Neuronal stem cell (in vitro differentiated cells): ENCODE data around the gene P4HB.
A peak's percentile ranks its signal among the peaks of the same experiment; 100 is the strongest.

Experiments used
- DNase-seq: peaks from one replicate; pipeline ENCODE4 v3.0.0-alpha.2; 2013; ENCODE audit warnings: low spot score
- H2AFZ ChIP-seq: one replicate; pipeline ENCODE4 v1.6.1; 2013; ENCODE audit warnings: mild to moderate bottlenecking, low read length, inconsistent platforms
- H2AK5ac ChIP-seq: 2 replicates; pipeline ENCODE4 v1.6.1; 2013; ENCODE audit warnings: low read depth, mild to moderate bottlenecking, inconsistent platforms, low read length, moderate library complexity, mixed read lengths
- H2BK120ac ChIP-seq: 2 replicates; pipeline ENCODE4 v1.6.1; 2013; ENCODE audit warnings: low read depth, mild to moderate bottlenecking, inconsistent platforms, low read length, moderate library complexity, mixed read lengths
- H2BK12ac ChIP-seq: one replicate; pipeline ENCODE4 v1.6.1; 2013; ENCODE audit warnings: low read length, inconsistent platforms
- H2BK15ac ChIP-seq: 2 replicates; pipeline ENCODE4 v1.6.1; 2013; ENCODE audit warnings: mild to moderate bottlenecking, low read length, inconsistent platforms, mixed read lengths
- H2BK5ac ChIP-seq: one replicate; pipeline ENCODE4 v1.6.1; 2013; ENCODE audit warnings: inconsistent platforms, mild to moderate bottlenecking, low read length, moderate library complexity
- H3K14ac ChIP-seq: one replicate; pipeline ENCODE4 v1.6.1; 2013; ENCODE audit warnings: low read length, inconsistent platforms
- H3K18ac ChIP-seq: 2 replicates; pipeline ENCODE4 v1.6.1; 2013; ENCODE audit warnings: low read length, inconsistent platforms
- H3K23ac ChIP-seq: 2 replicates; pipeline ENCODE4 v1.6.1; 2013; ENCODE audit warnings: low read depth, mild to moderate bottlenecking, mixed read lengths, low read length, inconsistent platforms; ENCODE audit not compliant: poor library complexity
- H3K27ac ChIP-seq: replicated peaks from 3 replicates; pipeline ENCODE4 v1.5.1; 2013; ENCODE audit warnings: low read length, inconsistent platforms
- H3K27me3 ChIP-seq, 3 experiments: 2 replicates each; pipeline ENCODE4 v1.6.1; 2013; ENCODE audit warnings: low read length in 3 of 3, mild to moderate bottlenecking in 2 of 3, inconsistent platforms in 1 of 3, low read depth in 1 of 3, mixed read lengths in 1 of 3, moderate library complexity in 1 of 3; ENCODE audit not compliant: control insufficient read depth in 3 of 3, insufficient read depth in 3 of 3
- H3K36me3 ChIP-seq, 2 donors: replicated peaks in 1 of 2; 2 replicates each; pipeline ENCODE4 v1.6.1; 2013; ENCODE audit warnings: low read length in 2 of 2; ENCODE audit not compliant: control insufficient read depth in 2 of 2, insufficient read depth in 2 of 2
- H3K4ac ChIP-seq: 2 replicates; pipeline ENCODE4 v1.6.1; 2013; ENCODE audit warnings: inconsistent platforms, mild to moderate bottlenecking, low read length, moderate library complexity
- H3K4me1 ChIP-seq, 2 donors: 1 replicate in 1 of 2; 2 replicates in 1 of 2; pipeline ENCODE4 v1.6.1; 2013; ENCODE audit warnings: low read length in 2 of 2, low read depth in 1 of 2; ENCODE audit not compliant: control insufficient read depth in 2 of 2, insufficient read depth in 1 of 2
- H3K4me2 ChIP-seq: one replicate; pipeline ENCODE4 v1.6.1; 2013; ENCODE audit warnings: mild to moderate bottlenecking, low read length, inconsistent platforms; ENCODE audit not compliant: insufficient read depth, poor library complexity, severe bottlenecking
- H3K4me3 ChIP-seq, 2 donors: 2 replicates each; pipeline ENCODE4 v1.5.1; 2013; ENCODE audit warnings: low read length in 2 of 2, mild to moderate bottlenecking in 2 of 2, inconsistent platforms in 1 of 2, moderate library complexity in 1 of 2
- H3K79me1 ChIP-seq: one replicate; pipeline ENCODE4 v1.6.1; 2013; ENCODE audit warnings: low read depth, mild to moderate bottlenecking, inconsistent platforms, low read length, moderate library complexity
- H3K9ac ChIP-seq: one replicate; pipeline ENCODE4 v1.6.1; 2013; ENCODE audit warnings: mild to moderate bottlenecking, low read depth, low read length, inconsistent platforms; ENCODE audit not compliant: poor library complexity
- H3K9me3 ChIP-seq, 2 donors: replicated peaks in 1 of 2; 2 replicates each; pipeline versions ENCODE3 to v1.6.1; 2013; ENCODE audit warnings: low read length in 2 of 2, mild to moderate bottlenecking in 2 of 2, inconsistent platforms in 1 of 2, low read depth in 1 of 2, mixed read lengths in 1 of 2, moderate library complexity in 1 of 2; ENCODE audit not compliant: control insufficient read depth in 2 of 2, insufficient read depth in 1 of 2
- H4K8ac ChIP-seq: one replicate; pipeline ENCODE4 v1.6.1; 2013; ENCODE audit warnings: low read depth, mild to moderate bottlenecking, inconsistent platforms, low read length, moderate library complexity
- H4K91ac ChIP-seq: one replicate; pipeline ENCODE4 v1.6.1; 2013; ENCODE audit warnings: low read length, low read depth, mild to moderate bottlenecking, inconsistent platforms; ENCODE audit not compliant: poor library complexity
- WGBS, 2 donors: extraction: QIAGEN DNeasy Blood & Tissue Kit; methylation state at CpG; one replicate each; pipeline ENCODE4 v1.1.7; 2013; ENCODE audit warnings: missing lambda C conversion rate in 2 of 2, mixed read lengths in 1 of 2; ENCODE audit not compliant: insufficient read length in 2 of 2, insufficient replicate concordance in 1 of 2; ENCODE audit errors: extremely low coverage in 2 of 2; 5-methylcytosine and 5-hydroxymethylcytosine counted together

P4HB gene

GRCh38 chr17:81807210-81807719, 53.1 kb downstream of the P4HB start:
- Histone ChIP-seq H3K14ac (no peak overlapping the region), H3K9me3 (peaks cover under 1 to 2% of the 10 kb centered on the region in 2 donors), H2BK12ac (no peak overlapping the region), H4K8ac (no peak overlapping the region), H2BK5ac (no peak overlapping the region), H3K27ac (no peak overlapping the region), H3K36me3 (no peaks in the 10 kb centered on the region), H3K79me1 (peaks cover 7% of the 10 kb centered on the region), H3K4me1 (peaks cover 2 to 7% of the 10 kb centered on the region in 2 donors), H3K18ac (no peak overlapping the region), H2BK120ac (no peak overlapping the region), H4K91ac (no peak overlapping the region), H2AFZ (no peak overlapping the region), H3K23ac (peak overlapping the region; percentile 89), H2BK15ac (no peak overlapping the region), H3K4me3 (no peak overlapping the region), H3K4ac (no peak overlapping the region), H3K27me3 (peaks cover 20 to 85% (median 56%) of the 10 kb centered on the region in 3 experiments), H2AK5ac (peak overlapping the region; percentile 84), H3K9ac (peak overlapping the region; percentile 44), H3K4me2 (no peak overlapping the region)
- no peak for DNase-seq
- no CpG with 5 or more reads among the region's 18 CpGs for WGBS, 2 donors

- peaks cover 20 to 90% (median 63%) of the 10 kb centered on the region in 3 experiments for H3K27me3 ChIP-seq
- H3K9ac ChIP-seq, result peak overlapping the region; percentile 44
- no peak overlapping the region for H3K14ac ChIP-seq
- no peak overlapping the region for H2BK12ac ChIP-seq
- no peak overlapping the region for H3K4me3 ChIP-seq
- H2BK15ac ChIP-seq, result peak overlapping the region; percentile 49
- peaks cover 2 to 7% of the 10 kb centered on the region in 2 donors for H3K4me1 ChIP-seq
- no peak overlapping the region for H3K4me2 ChIP-seq
- H3K18ac ChIP-seq, result peak overlapping the region; percentile 57
- H2BK120ac ChIP-seq, result peak overlapping the region; percentile 18
- no peak for DNase-seq
- H4K8ac ChIP-seq, result no peak overlapping the region
- H4K91ac ChIP-seq, result no peak overlapping the region
- H3K4ac ChIP-seq, result no peak overlapping the region
- H2BK5ac ChIP-seq, result peak overlapping the region; percentile 24
- H3K27ac ChIP-seq, result no peak overlapping the region
- peaks cover 2 to 4% of the 10 kb centered on the region in 2 donors for H3K9me3 ChIP-seq
- no CpG with 5 or more reads among the region's 23 CpGs for WGBS, 2 donors
- H3K36me3 ChIP-seq, result no peaks in the 10 kb centered on the region
- peak overlapping the region; percentile 55 for H3K23ac ChIP-seq
- H2AK5ac ChIP-seq, result peak overlapping the region; percentile 84
- peaks cover 7% of the 10 kb centered on the region for H3K79me1 ChIP-seq
- H2AFZ ChIP-seq, result no peak overlapping the region
These were observed 53.7 kb downstream of the P4HB start for GRCh38 chr17:81806461-81807209.

- WGBS, 2 donors, result no CpG with 5 or more reads among the region's 18 CpGs
- H3K18ac ChIP-seq, result no peak overlapping the region
- no peak overlapping the region for H2BK5ac ChIP-seq
- H3K9me3 ChIP-seq, result peaks cover 4 to 10% of the 10 kb centered on the region in 2 donors
- H3K4me3 ChIP-seq, result no peak overlapping the region
- H4K8ac ChIP-seq, result no peak overlapping the region
- H2AK5ac ChIP-seq, result peak overlapping the region; percentile 53
- peaks cover 2 to 7% of the 10 kb centered on the region in 2 donors for H3K4me1 ChIP-seq
- no peak for DNase-seq
- no peak overlapping the region for H3K9ac ChIP-seq
- H3K79me1 ChIP-seq, result peaks cover 7% of the 10 kb centered on the region
- H3K4me2 ChIP-seq, result no peak overlapping the region
- H3K4ac ChIP-seq, result peak overlapping the region; percentile 23
- no peak overlapping the region for H3K14ac ChIP-seq
- H3K27ac ChIP-seq, result no peak overlapping the region
- H3K36me3 ChIP-seq, result no peaks in the 10 kb centered on the region
- no peak overlapping the region for H2BK12ac ChIP-seq
- peak overlapping the region; percentile 20 for H3K23ac ChIP-seq
- peak overlapping the region; percentile 49 for H2BK15ac ChIP-seq
- peaks cover 20 to 91% (median 70%) of the 10 kb centered on the region in 3 experiments for H3K27me3 ChIP-seq
- H2BK120ac ChIP-seq, result no peak overlapping the region
- H4K91ac ChIP-seq, result no peak overlapping the region
- no peak overlapping the region for H2AFZ ChIP-seq
These were observed 54.5 kb downstream of the P4HB start for GRCh38 chr17:81805707-81806460.
